Heart right ventricle (tissue), 16 donors: ENCODE measurements around the gene IFI44. TPM values are rescaled to one million over a fixed set of nuclear protein-coding genes. Genes with fewer than 3 reads are reported as not detected.

ENCODE experiments used
- ATAC-seq, 8 donors: fragments of 200-7000 bp; cut with Tn5 transposase; one replicate each; pipeline ENCODE4 v1.9.1; 2020; ENCODE audit warnings: mild to moderate bottlenecking in 8 of 8, moderate library complexity in 8 of 8, moderate number of reproducible peaks in 1 of 8
- DNase-seq, 2 donors: peaks; one replicate each; pipeline ENCODE4 v3.0.0-alpha.2; 2020
- H3K27ac ChIP-seq, 10 donors: fragments of 200-600 bp; sonication (generic) in 2 of 10; one replicate each; pipeline versions ENCODE4 v1.5.0 to v1.8.0; 2020 to 2022; ENCODE audit warnings: mild to moderate bottlenecking in 3 of 10
- H3K27me3 ChIP-seq, 7 donors: fragments of 200-600 bp; one replicate each; pipeline ENCODE4 v1.8.0; 2021 to 2022; ENCODE audit warnings: mild to moderate bottlenecking in 2 of 7
- H3K36me3 ChIP-seq, 9 donors: fragments of 200-600 bp; sonication (generic) in 1 of 9; one replicate each; pipeline versions ENCODE4 v1.5.0 to v1.8.0; 2020 to 2022; ENCODE audit warnings: mild to moderate bottlenecking in 2 of 9
- H3K4me1 ChIP-seq, 9 donors: fragments of 200-600 bp; sonication (generic) in 1 of 9; one replicate each; pipeline versions ENCODE4 v1.5.0 to v1.8.0; 2020 to 2022; ENCODE audit warnings: mild to moderate bottlenecking in 4 of 9
- H3K4me3 ChIP-seq, 10 donors: fragments of 200-600 bp; sonication (generic) in 2 of 10; one replicate each; pipeline versions ENCODE4 v1.5.0 to v1.8.0; 2020 to 2022; ENCODE audit warnings: mild to moderate bottlenecking in 7 of 10, moderate library complexity in 2 of 10
- H3K9me3 ChIP-seq, 11 donors: fragments of 200-600 bp in 10 of 11; sonication (generic) in 2 of 11; one replicate each; pipeline versions ENCODE4 v1.5.0 to v1.8.0; 2013 to 2022; ENCODE audit warnings: mild to moderate bottlenecking in 2 of 11, control low read depth in 1 of 11, moderate library complexity in 1 of 11
- WGBS, 2 donors: extraction: QIAGEN DNeasy Blood & Tissue Kit; methylation state at CpG; one replicate each; pipeline ENCODE4 v1.1.7; 2013; ENCODE audit warnings: inconsistent platforms in 1 of 2; 5-methylcytosine and 5-hydroxymethylcytosine counted together
- intact Hi-C, 10 donors: fragments of 100-400 bp; cut with DNase I; formaldehyde crosslinking; loops; one replicate each; pipeline versions ENCODE4 v1.11.1 to v1.14.2; 2022
- polyA plus RNA-seq, 2 donors: library from polyadenylated mRNA; stranded (reverse); fragments of 200-250 nt; gene quantifications; one replicate each; pipeline ENCODE4 v1.2.3, GENCODE V29; 2013
- total RNA-seq, 10 donors: library from RNA; stranded (reverse); fragmentation: NEBNext Ultra II Directional in 3 of 10; extraction: Animal tissue kit (Norgen Biotek cat#: 25700) in 3 of 10; gene quantifications; one replicate each; pipeline versions ENCODE4 v1.2.1 to v1.2.4, GENCODE V29; 2021 to 2023
- TF ChIP-seq, protein P1 (sequence below), 9 donors: fragments of 200-600 bp; sonication (generic) in 2 of 9; IDR thresholded peaks; one replicate each; pipeline versions ENCODE4 v1.5.0 to v1.8.0; 2021 to 2022; ENCODE audit warnings: antibody characterized with exemption in 9 of 9, mild to moderate bottlenecking in 5 of 9, moderate library complexity in 1 of 9
- donor health status: Arrhythmogenic right ventricular cardiomyopathy.
- donor health status: ischemic (EF 13 %, LVEDD 7.1; RV severe dilation, severe dysfunction).
- donor health status: healthy with polysubstance abuse.
- donor health status: DM: no; HTN: yes; CAD: no.
- donor health status: DM: no; HTN: no; CAD: no.
- donor health status: ischemic (EF 25% LVEDD 6.9; RV normal size, moderate dysfunction).
- donor health status: ischemic (EF 25% LVEDD 5.7; RV mildly dilated, moderate dysfunction).
- donor health status: healthy.
- donor health status: DM: yes; HTN: yes; CAD: no.
- donor health status: Ischemic cardiomyopathy.
- donor health status: ischemic (EF 35%, LVEDD 5.7; RV mildly dilated, moderate dysfunction).
- donor health status: nonischemic (EF 11% LVEDD 7.7; RV severe dilation, severe dysfunction).
- donor health status: DM: yes; HTN: yes; CAD: no.
- donor health status: PGD.
- donor health status: ischemic (EF 29% LVEDD 5.4; RV normal size, mild dysfunction).
- donor health status: nonischemic (EF 23%, LVEDD 6.1; RV moderate dilation, normal function).

IFI44 gene
- total and polyA plus RNA-seq, 12 donors, result 6.4 to 71.5 (median 11.8) TPM

DNA sequence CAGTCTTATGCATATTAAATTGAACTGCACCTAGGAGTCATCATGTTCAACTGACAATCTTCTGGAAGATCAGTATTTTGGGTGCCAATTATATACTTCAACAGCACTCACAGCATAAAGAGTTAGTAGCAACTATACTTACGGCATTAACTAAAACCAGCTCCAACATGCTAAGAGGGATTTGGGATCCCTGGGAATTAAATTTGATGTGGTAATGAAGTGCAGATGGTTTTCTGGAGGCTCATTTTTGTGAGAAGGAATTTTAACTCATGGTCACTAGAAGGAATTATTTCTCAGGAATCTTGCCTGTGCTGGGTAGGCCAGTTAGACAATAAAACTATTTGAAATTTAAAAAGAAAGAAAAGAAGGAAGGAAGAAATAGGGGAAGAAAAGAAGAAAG is 18.3 kb downstream of the IFI44 start:
- WGBS, 2 donors, result 97 to 100% methylated on average over 1 of the region's 1 CpG
- Histone ChIP-seq H3K27ac (no peak overlapping the region), H3K36me3 (peaks cover 0 to 26% (median 2%) of the 10 kb centered on the region in 9 donors), H3K9me3 (no peaks in the 10 kb centered on the region), H3K27me3 (no peaks in the 10 kb centered on the region), H3K4me3 (no peak overlapping the region), H3K4me1 (no peaks in the 10 kb centered on the region)
- TF ChIP-seq, protein P1, sequence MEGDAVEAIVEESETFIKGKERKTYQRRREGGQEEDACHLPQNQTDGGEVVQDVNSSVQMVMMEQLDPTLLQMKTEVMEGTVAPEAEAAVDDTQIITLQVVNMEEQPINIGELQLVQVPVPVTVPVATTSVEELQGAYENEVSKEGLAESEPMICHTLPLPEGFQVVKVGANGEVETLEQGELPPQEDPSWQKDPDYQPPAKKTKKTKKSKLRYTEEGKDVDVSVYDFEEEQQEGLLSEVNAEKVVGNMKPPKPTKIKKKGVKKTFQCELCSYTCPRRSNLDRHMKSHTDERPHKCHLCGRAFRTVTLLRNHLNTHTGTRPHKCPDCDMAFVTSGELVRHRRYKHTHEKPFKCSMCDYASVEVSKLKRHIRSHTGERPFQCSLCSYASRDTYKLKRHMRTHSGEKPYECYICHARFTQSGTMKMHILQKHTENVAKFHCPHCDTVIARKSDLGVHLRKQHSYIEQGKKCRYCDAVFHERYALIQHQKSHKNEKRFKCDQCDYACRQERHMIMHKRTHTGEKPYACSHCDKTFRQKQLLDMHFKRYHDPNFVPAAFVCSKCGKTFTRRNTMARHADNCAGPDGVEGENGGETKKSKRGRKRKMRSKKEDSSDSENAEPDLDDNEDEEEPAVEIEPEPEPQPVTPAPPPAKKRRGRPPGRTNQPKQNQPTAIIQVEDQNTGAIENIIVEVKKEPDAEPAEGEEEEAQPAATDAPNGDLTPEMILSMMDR (IDR thresholded peaks at IDR 0.05), result no peak
- no peak for DNase-seq
- no peak for ATAC-seq
- intact Hi-C loops, result no loop called here

DNA sequence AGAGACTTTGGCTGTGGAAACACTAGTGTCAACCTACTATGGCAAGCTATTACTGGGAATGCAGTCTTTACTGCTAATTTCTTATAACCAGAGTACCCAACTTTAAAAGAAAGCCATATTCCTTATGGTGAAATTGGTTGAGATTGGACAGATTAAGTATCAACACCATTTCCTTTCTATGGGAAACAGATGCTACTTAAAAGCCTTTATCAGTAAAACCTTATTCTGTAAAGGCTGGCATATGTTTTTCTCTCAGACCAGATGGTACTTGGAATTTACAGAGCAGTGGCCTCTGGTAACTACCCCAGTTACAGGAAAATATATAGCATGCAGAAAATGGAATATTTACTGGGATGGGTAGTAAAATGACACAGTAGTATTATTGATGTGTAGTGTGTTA is 18.8 kb downstream of the IFI44 start:
- Histone ChIP-seq H3K4me1 (no peaks in the 10 kb centered on the region), H3K27ac (no peak overlapping the region), H3K9me3 (no peaks in the 10 kb centered on the region), H3K27me3 (no peaks in the 10 kb centered on the region), H3K4me3 (no peak overlapping the region), H3K36me3 (peaks cover 0 to 21% (median 0%) of the 10 kb centered on the region in 9 donors)
- intact Hi-C loops, result no loop called here
- TF ChIP-seq, protein P1 (IDR thresholded peaks at IDR 0.05), result no peak
- ATAC-seq, result no peak
- DNase-seq, result no peak

DNA sequence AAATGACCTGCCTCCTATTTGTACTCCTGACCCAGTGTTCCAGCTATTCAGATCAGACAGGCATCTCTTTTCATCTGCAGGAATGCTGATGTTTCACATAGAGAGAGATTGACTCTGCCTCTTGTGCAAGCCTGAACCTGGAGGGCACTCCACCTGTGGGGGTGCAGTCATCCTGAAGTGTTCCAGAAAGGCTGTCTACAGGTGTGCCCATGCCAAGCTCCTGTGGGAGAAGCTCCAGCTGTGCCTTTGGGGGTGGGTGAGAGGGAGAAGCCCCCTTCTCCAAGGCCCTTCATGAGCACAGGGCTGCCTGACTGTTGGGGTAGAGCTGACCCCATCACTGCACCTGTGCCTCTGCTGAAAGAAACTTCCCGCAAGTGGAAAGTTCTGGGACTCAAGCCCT is 22.8 kb downstream of the IFI44 start:
- Histone ChIP-seq H3K36me3 (peaks cover 0 to 5% (median 0%) of the 10 kb centered on the region in 9 donors), H3K27me3 (no peaks in the 10 kb centered on the region), H3K9me3 (no peaks in the 10 kb centered on the region), H3K4me3 (no peak overlapping the region), H3K27ac (no peak overlapping the region), H3K4me1 (no peaks in the 10 kb centered on the region)
- DNase-seq (no peak), ATAC-seq (no peak)
- intact Hi-C loops, result loop anchor here in 4 of 10 donors (5.0 to 10.0 kb wide), 6 partner anchors 55 to 535 kb away; no protein-coding TSS in a partner anchor
- WGBS, 2 donors, result 55 to 88% methylated on average over 1 of the region's 1 CpG
- TF ChIP-seq, protein P1 (IDR thresholded peaks at IDR 0.05), result no peak

GRCh38 chr1:78673120-78673519 is 23.5 kb downstream of the IFI44 start:
- WGBS, 2 donors, result 82 to 86% methylated on average over 5 of the region's 5 CpGs
- intact Hi-C loops, result loop anchor here in 4 of 10 donors (5.0 to 10.0 kb wide), 6 partner anchors 56 to 536 kb away; no protein-coding TSS in a partner anchor
- Histone ChIP-seq H3K27ac (no peak overlapping the region), H3K4me3 (no peak overlapping the region), H3K27me3 (no peaks in the 10 kb centered on the region), H3K4me1 (no peaks in the 10 kb centered on the region), H3K36me3 (peaks cover 0 to 5% (median 0%) of the 10 kb centered on the region in 9 donors), H3K9me3 (no peaks in the 10 kb centered on the region)
- DNase-seq (no peak), ATAC-seq (no peak)
- TF ChIP-seq, protein P1 (IDR thresholded peaks at IDR 0.05), result no peak
